KOPT-K1 (cell line): ENCODE results near the gene SENP7.
"Not testable (repeated sequence)": the region's sequence is repeated elsewhere in the genome, so short reads cannot be mapped to it uniquely, and the experiment has no call there.

Source experiments
- H3K27ac ChIP-seq: fragments of 200-600 bp; sonication (generic); 2 replicates; pipeline ENCODE4 v1.5.1; 2016; ENCODE audit warnings: antibody characterized with exemption, mild to moderate bottlenecking, low read depth, low read length; ENCODE audit not compliant: poor library complexity, severe bottlenecking
- H3K36me3 ChIP-seq: fragments of 200-600 bp; sonication (generic); 2 replicates; pipeline ENCODE4 v1.5.1; 2017; ENCODE audit warnings: antibody characterized with exemption, mild to moderate bottlenecking, low read length, moderate library complexity; ENCODE audit not compliant: insufficient read depth
- H3K9me3 ChIP-seq: fragments of 200-600 bp; sonication (generic); 2 replicates; pipeline ENCODE4 v1.5.1; 2017; ENCODE audit warnings: antibody characterized with exemption, low read length, mild to moderate bottlenecking; ENCODE audit not compliant: insufficient read depth, poor library complexity, severe bottlenecking

The SENP7 gene

GRCh38 chr3:101375586-101375985 is 137.4 kb downstream of the SENP7 start:
- H3K27ac ChIP-seq: no peak overlapping the region
- H3K9me3 ChIP-seq: peaks cover 5% of the 10 kb centered on the region
- H3K36me3 ChIP-seq: no peaks in the 10 kb centered on the region; the same call in 1 of the 2 replicates

- Histone ChIP-seq H3K27ac (no peak overlapping the region), H3K9me3 (no peaks in the 10 kb centered on the region), H3K36me3 (peaks cover 9% of the 10 kb centered on the region)
Observed at GRCh38 chr3:101362406-101362805, 150.6 kb downstream of the SENP7 start.

- Histone ChIP-seq H3K27ac (no peak overlapping the region), H3K9me3 (no peaks in the 10 kb centered on the region), H3K36me3 (no peaks in the 10 kb centered on the region)
Observed at GRCh38 chr3:101351829-101352228, 161.2 kb downstream of the SENP7 start.

- Histone ChIP-seq H3K27ac (no peak overlapping the region), H3K36me3 (peaks cover 11% of the 10 kb centered on the region; the same call in 1 of the 2 replicates), H3K9me3 (no peaks in the 10 kb centered on the region)
Observed at GRCh38 chr3:101340591-101340990, 172.4 kb downstream of the SENP7 start.

GRCh38 chr3:101333883-101334282 is 179.1 kb downstream of the SENP7 start:
- peaks cover 6% of the 10 kb centered on the region; the same call in 1 of the 2 replicates for H3K36me3 ChIP-seq
- no peak overlapping the region for H3K27ac ChIP-seq
- no peaks in the 10 kb centered on the region for H3K9me3 ChIP-seq

- Histone ChIP-seq H3K36me3 (peaks cover 13% of the 10 kb centered on the region), H3K27ac (no peak overlapping the region), H3K9me3 (no peaks in the 10 kb centered on the region)
Observed at GRCh38 chr3:101329016-101329673, 183.9 kb downstream of the SENP7 start.

- no peaks in the 10 kb centered on the region for H3K9me3 ChIP-seq
- peaks cover 13% of the 10 kb centered on the region for H3K36me3 ChIP-seq
- H3K27ac ChIP-seq: no peak overlapping the region
Observed at GRCh38 chr3:101325393-101326134, 187.4 kb downstream of the SENP7 start.

GRCh38 chr3:101320475-101320874 is 192.5 kb downstream of the SENP7 start, which contains the start of gene IMPG2:
Gene IMPG2, minus strand, starts transcription at chr3:101320575. Its CDS starts 203 bp downstream, at chr3:101320372.
- Histone ChIP-seq H3K27ac (no peak within 1 kb of the TSS), H3K9me3 (no peaks in the 10 kb centered on the region), H3K36me3 (no peaks in the 10 kb centered on the region; the same call in 1 of the 2 replicates)

- Histone ChIP-seq H3K9me3 (no peaks in the 10 kb centered on the region), H3K36me3 (no peaks in the 10 kb centered on the region; the same call in 1 of the 2 replicates), H3K27ac (no peak overlapping the region)
Observed at GRCh38 chr3:101319531-101319930, 193.5 kb downstream of the SENP7 start.

- Histone ChIP-seq H3K9me3 (peaks cover 21% of the 10 kb centered on the region), H3K36me3 (no peaks in the 10 kb centered on the region)
Observed at GRCh38 chr3:101312545-101312944, 200.5 kb downstream of the SENP7 start.

GRCh38 chr3:101311676-101312075 is 201.3 kb downstream of the SENP7 start:
- no peak overlapping the region for H3K27ac ChIP-seq
- H3K36me3 ChIP-seq: no peaks in the 10 kb centered on the region
- H3K9me3 ChIP-seq: peaks cover 23% of the 10 kb centered on the region

More at GRCh38 chr3:101312545-101312944, 200.5 kb downstream of the SENP7 start:
- no peak overlapping the region for H3K27ac ChIP-seq

GRCh38 chr3:101310978-101311375 is 202.0 kb downstream of the SENP7 start:
- peaks cover 23% of the 10 kb centered on the region for H3K9me3 ChIP-seq
- no peaks in the 10 kb centered on the region for H3K36me3 ChIP-seq
- H3K27ac ChIP-seq: no peak overlapping the region

- H3K9me3 ChIP-seq: peaks cover 23% of the 10 kb centered on the region
- H3K36me3 ChIP-seq, H3K27ac ChIP-seq: not testable (repeated sequence)
Observed at GRCh38 chr3:101308147-101308772, 204.8 kb downstream of the SENP7 start.

- Histone ChIP-seq H3K9me3 (peaks cover 15% of the 10 kb centered on the region), H3K27ac (no peak overlapping the region), H3K36me3 (no peaks in the 10 kb centered on the region)
Observed at GRCh38 chr3:101303836-101304235, 209.2 kb downstream of the SENP7 start.

GRCh38 chr3:101303089-101303731 is 209.8 kb downstream of the SENP7 start:
- peaks cover 9% of the 10 kb centered on the region for H3K9me3 ChIP-seq
- no peak overlapping the region for H3K27ac ChIP-seq
- no peaks in the 10 kb centered on the region for H3K36me3 ChIP-seq
